Measurements from ENCODE around the gene HPSE2.
"Not testable (repeated sequence)": the region's sequence is repeated elsewhere in the genome, so short reads cannot be mapped to it uniquely, and the experiment has no call there.

The HPSE2 gene

GRCh38 chr10:99002392-99002791 lies 233.3 kb downstream of the HPSE2 start:
- no peak for DNase-seq

- DNase-seq: no peak
Measured at GRCh38 chr10:98997596-98997995, 238.1 kb downstream of the HPSE2 start.

- DNase-seq: no peak
Measured at GRCh38 chr10:98994030-98994429, 241.6 kb downstream of the HPSE2 start.

GRCh38 chr10:98983751-98984150 lies 251.9 kb downstream of the HPSE2 start:
- not testable (repeated sequence) for DNase-seq

GRCh38 chr10:98980353-98980752 lies 255.3 kb downstream of the HPSE2 start:
- no peak for DNase-seq

- no peak for DNase-seq
Measured at GRCh38 chr10:98971464-98971863, 264.2 kb downstream of the HPSE2 start.

DNA sequence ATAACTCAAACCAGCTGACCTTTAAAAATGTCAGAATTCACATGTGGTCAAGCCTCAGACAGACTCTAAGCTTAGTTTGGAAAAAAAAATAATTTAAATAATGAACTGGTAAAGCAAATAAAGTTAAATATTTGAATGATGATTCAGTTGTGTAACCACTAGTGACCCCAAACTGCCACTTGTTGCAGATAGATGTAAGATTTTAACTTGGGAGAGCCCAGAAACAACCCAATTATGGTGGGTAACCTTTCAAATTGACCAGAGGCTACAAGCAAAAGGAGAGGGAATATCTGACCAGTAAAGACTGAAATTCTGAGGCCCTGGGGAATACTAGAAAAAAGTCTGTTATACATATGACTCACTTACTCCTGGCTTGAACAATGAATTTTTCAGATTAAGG lies 268.1 kb downstream of the HPSE2 start:
- no peak for DNase-seq

DNA sequence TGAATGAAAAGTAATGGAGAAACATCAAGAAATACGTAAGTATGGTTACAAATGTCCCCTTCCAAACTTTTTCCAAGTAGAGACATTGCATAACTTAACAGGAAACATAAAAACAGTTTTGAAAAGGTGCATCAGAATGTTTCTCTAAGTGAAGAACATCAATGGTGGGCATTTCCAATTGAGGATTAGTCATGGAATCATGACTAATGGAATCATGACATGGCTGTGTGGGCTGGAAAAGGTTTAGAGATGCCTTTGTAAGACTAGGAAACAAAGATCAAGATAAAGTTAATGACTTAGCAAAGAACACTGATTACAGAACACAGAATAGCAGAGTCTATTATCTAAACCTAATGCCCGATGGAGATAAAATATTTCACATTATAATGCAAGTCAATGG lies 272.0 kb downstream of the HPSE2 start:
- no peak for DNase-seq

- no peak for DNase-seq
Measured at GRCh38 chr10:98959379-98959778, 276.3 kb downstream of the HPSE2 start.

DNA sequence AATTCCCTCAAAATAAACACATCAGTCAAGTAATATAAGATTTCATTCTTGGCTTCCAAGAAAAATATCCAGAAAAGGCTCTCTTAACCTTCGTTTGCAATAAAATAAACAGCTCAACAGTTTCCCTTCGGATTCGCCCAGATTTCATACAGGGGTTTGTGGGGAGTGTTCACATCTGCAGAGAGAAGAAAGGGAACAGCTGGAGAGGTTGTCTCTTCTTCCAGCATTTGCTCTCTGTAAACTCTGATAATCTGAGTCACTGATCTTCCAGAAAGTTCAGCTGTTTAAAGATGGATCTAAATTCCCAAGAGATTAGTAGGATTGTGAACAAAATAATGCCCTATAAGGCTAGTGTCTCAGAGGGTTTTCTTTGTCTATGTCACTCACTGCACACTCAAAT lies 277.9 kb downstream of the HPSE2 start:
- DNase-seq: no peak

- DNase-seq: no peak
Measured at GRCh38 chr10:98956576-98957260, 278.9 kb downstream of the HPSE2 start.

DNA sequence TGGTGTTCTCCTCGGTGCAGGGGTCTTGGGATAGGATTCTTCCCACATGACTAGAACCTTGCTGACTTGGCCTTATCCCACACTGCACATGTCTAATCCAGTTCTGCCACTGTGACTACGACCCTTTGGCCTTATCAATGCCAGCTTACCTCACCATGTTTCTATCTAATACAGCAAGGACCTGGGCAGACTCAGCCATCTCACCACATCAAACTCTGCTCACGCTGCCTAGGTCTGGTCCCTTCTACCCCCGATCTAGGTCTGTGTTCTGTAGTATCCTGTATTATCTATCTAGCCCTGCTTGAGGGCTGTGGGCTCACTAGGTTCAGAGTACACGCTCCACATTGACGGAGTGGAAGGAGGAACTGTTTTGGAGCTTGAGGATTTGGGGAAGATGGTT lies 282.4 kb downstream of the HPSE2 start:
- no peak for DNase-seq

DNA sequence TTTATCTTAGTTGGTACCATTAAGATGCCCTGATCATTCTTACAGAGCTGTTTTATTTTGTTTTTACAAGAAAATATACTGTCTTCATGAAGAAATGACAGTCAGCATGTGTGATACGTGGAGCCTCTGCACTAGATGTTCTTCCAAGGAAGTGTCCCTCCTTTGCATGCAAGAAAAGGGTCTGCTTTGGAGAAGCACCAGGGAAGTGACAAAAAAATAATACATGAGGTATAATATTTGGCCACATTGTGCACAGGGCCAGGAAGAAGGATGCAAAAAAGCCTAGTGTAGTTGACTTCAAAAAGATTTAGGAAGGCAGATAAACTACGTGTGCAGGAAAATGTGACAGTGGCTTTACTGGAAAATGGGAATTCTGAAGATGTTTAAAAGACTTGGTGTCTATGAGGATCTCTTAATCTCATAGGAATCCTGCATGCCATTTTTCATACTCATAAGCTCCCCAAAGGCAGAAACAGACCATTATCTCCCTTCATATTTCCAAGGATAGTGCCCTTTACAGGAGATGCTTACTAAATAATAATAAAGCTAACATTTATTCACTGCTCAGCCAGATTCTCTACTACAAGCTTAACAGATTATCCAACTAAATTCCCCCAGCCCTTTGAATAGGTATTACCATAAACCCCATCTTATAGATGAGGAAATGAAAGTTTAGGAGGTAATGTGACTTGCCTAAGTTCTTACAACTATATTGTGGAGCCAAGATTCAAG lies 284.2 kb downstream of the HPSE2 start:
- no peak for DNase-seq

- no peak for DNase-seq
Measured at GRCh38 chr10:98950106-98950505, 285.5 kb downstream of the HPSE2 start.

DNA sequence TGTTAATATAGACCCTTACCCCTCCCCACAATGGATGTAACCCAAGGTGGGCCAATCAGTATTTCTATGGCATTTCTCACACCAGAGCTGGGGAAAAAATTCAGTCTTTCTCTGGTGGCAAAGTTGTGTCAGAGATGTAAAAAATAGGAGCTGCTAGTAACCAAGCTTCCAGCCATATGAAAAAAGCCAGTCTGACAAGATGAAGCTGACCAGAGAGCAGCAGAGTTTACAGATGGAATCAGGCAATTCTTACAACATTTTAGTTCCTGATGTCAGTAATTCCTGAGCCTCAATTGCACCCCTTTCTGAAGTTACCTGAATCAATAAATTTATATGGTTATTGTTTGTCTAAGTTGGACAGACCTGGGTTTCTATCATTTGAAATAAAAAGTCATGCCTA lies 286.3 kb downstream of the HPSE2 start:
- no peak for DNase-seq

GRCh38 chr10:98943681-98944080 lies 292.0 kb downstream of the HPSE2 start:
- DNase-seq: no peak

GRCh38 chr10:98929709-98930108 lies 305.9 kb downstream of the HPSE2 start:
- DNase-seq: no peak

DNA sequence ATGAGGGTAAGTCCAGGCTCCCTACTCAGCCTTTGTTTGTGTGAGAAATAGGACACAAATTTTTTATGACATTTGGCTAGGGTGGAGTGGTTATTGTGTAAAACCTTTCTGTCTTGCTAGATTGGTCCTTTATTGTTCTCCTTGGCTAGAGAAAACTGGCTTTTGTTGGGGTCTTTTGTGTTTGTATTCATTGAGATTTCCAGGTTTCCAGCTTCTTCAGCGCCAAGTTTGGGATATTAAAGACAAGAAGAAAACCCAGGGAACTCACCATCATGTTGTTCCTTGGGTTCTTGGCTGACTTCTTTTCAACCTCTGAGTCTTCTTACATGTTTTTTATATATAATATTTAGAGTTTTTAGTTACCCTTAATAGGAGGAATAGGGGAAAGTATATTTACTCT lies 310.0 kb downstream of the HPSE2 start:
- no peak for DNase-seq

- no peak for DNase-seq
Measured at GRCh38 chr10:98924526-98924925, 311.1 kb downstream of the HPSE2 start.

GRCh38 chr10:98921316-98921715 lies 314.3 kb downstream of the HPSE2 start:
- no peak for DNase-seq

- DNase-seq: no peak
Measured at GRCh38 chr10:98920807-98921206, 314.8 kb downstream of the HPSE2 start.

DNA sequence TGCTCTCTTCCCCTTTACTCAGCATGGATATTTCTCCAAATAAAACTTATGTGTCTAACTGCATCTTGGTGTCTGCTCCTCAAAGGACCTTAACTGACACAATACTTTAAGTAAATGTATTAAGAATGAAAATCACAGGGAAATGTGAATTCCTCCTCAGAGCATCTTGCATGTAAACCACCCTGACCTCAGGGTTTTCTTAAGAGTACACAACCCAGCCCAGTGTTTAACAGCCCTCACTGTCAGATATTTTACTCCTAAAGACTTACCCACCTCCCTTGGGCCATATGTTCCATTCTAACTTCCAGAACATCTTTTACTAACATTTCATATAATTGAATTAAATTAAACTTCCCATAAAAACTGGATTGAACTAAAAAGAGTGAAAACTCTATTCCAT lies 315.3 kb downstream of the HPSE2 start:
- no peak for DNase-seq

DNA sequence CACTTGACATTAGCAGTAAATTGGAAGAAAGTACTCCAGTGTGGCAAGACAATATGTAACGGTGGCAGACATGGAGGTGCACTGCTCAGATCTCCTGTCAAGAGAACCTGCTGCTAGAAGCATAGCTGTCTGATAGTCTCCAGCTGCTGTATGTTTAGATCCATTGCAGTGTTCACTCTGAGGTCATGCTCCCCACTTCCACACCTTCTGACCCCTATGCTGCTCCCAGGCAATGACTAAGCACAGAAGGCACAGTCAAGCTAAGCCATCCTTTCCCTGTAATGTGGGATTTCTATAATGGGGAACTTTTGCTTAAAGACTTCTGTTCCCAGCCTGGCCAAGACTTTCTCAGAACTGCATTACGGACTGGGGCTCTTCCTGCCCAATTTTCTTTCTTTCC lies 315.8 kb downstream of the HPSE2 start:
- no peak for DNase-seq

DNA sequence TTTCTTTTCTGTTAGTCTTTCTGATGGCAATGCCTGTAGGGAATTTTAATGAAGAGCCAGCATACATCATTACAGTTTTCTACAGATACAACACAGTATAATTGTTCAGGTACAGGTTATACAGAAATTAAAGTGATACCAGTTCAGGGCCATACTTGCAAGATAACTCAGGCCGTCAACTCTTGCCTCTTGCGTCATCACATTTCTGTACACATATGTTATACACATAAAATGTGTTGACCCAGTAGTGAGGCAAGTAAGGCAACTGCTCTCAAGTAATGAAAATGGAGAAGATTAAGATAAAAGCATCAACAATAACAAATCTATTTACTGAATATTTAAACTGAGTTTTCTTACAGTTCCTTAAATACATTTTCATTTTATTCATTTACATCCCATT lies 317.8 kb downstream of the HPSE2 start:
- no peak for DNase-seq

Data from 8988T (cell line).